NCI-H82 treated with DMSO at 0.1 percent for 48 hours (cell line): Measurements from ENCODE around the gene GNB1.

ENCODE experiments used
- DNase-seq: peaks from one replicate; lab custom pipeline; 2025; ENCODE audit not compliant: unreplicated experiment; lab: John Stamatoyannopoulos, UW

Gene GNB1

GRCh38 chr1:1786836-1787605 lies 103.9 kb downstream of the GNB1 start:
- DNase-seq = no peak

- DNase-seq = no peak
Measured at GRCh38 chr1:1785666-1786065, 105.2 kb downstream of the GNB1 start.

GRCh38 chr1:1784933-1785332 lies 106.0 kb downstream of the GNB1 start:
- no peak for DNase-seq

DNA sequence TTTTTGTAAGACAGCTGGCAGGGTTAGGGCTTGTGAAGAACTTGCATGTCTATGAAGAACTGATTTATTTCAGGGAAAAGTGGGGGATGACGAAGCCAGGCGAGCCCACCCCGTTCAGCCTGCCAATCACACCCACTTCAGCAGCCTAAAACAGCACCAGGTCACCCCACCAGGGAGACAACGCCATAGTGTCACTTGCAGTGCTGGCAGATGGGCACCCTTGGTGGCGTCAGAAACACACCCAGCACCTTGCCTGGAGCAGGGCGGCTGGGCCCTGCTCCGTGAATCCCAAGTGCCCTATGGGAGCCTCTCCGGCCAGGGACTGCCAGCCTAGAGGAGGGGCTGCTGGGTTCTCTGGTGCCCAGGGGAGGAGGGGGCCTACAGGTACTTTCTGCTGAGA lies 107.6 kb downstream of the GNB1 start:
- DNase-seq = no peak

- DNase-seq = no peak
Measured at GRCh38 chr1:1782399-1783221, 108.3 kb downstream of the GNB1 start.

GRCh38 chr1:1781526-1781903 lies 109.4 kb downstream of the GNB1 start:
- no peak for DNase-seq

DNA sequence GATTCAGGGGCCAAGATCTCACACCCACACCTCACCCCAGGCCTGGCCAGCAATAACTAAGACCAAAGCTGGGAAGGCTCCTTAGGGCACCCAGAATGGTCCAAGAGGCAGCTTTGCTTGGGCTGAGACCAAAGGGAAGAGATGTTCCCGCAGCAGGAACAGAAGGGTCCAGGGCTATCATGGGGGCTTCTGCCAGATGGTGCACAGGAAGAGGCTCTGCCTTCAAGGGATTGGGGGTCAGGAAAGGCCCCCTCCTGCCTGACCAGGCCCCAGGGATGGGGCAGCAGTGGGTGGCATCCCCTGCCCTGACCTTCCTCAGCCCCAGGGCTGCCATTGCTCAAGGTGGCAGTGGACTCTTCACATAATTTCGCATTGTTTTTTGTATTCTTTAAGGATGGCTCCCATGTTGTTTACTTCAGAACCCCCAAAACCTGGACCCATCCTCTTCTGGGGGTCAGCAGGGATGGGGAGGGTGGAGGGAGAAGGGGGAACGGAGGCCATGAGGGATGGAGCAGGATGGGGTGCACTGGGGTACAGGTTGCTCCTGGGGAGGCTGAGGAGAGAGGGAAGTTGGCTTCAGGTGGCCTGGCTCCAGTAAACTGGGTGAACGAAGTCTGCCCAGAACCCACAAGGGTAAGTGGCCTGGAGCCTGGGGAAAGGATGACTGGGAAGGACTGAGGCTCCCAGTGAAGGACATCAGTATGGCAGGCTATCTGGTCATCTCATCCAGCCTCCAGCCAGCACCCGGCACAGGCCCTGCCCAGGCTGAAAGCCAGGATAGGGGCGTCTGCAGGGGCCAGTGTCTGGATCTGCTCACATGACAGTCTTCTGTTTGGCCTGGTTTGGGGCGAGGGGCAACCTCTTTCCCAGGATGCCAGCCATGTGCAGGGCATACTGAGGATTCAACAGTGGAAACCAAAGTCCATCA lies 110.0 kb downstream of the GNB1 start:
- DNase-seq = no peak

DNA sequence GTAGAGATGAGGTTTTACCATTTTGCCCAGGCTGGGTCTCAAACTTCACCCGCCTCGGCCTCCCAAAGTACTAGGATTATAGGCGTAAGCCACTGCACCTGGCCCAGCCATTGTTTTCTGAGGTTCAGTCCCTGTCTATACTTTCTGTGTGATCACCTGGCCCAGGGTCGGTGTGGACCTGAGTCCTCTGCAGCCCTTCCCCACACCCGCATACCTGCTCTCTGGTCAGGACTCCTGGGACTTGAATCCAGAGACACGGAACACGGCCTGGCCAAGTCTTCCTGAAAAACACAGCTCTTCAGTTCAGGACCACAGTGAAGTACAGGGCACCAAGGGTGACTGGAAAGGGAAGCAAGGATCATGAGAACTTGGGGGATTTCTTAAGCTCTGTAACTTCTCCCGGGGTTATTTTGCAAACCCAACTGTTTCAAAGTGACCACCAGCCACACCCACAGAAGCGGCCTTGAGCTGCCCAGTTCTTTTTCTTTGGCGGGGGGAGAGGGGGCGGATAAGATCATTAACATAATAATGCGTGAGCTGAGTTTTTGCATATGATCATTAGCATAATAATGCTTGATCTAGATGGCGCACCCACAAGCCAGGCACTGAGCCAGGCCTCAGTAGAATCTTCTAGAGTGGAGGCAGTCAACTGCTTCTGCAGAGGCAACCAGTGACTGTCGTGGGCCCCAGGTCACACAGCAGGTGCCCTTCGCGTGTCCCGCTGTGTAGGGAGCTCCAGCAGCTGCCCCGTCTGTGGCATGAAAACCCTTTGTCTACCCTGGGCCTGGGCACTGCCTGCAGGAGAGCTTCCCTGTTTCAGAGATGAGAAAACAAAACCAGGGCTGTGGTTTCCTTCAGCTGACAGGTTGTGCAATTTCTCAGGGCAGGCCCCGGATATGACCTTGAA lies 110.9 kb downstream of the GNB1 start:
- no peak for DNase-seq

DNA sequence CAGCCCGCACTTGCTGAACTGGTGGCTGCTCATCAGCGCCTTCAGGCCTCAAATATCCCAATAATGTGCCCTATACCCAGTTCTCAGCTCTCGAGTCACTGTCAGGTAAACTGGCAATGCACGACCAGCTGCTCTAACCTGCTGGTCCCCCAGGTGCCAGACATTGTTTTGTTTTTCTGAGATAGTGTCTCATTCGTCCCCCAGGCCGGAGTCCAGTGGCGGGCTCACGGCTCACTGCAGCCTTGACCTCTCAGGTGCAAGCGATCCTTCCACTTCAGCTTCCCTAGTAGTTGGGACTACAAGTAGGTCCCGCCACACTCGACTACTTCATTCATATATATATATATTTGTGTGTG lies 111.6 kb downstream of the GNB1 start:
- no peak for DNase-seq

- DNase-seq = peak; percentile 22
Measured at GRCh38 chr1:1778663-1779319, 112.1 kb downstream of the GNB1 start.

- no peak for DNase-seq
Measured at GRCh38 chr1:1777950-1778662, 112.8 kb downstream of the GNB1 start, which contains the start of gene NADK. NADK (minus strand) TSS chr1:1778470; CDS start chr1:1765406, 13,064 bp downstream.

DNA sequence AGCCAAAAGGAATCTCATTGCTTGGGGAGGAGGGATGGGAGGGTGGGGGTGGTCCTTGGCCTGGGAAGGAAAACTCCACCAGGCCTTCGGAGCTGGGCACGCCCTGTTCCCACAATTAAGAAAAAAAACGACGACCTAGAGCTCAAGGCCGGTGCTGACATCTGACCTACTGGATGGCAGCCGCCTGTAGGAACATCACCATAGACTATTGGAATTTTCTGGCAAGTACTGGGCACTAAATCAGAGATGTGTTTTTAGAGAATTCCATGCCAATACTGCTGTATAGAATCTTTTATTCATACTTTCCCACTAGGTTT lies 113.3 kb downstream of the GNB1 start:
- DNase-seq = no peak

- DNase-seq = no peak
Measured at GRCh38 chr1:1776672-1777582, 114.0 kb downstream of the GNB1 start.

DNA sequence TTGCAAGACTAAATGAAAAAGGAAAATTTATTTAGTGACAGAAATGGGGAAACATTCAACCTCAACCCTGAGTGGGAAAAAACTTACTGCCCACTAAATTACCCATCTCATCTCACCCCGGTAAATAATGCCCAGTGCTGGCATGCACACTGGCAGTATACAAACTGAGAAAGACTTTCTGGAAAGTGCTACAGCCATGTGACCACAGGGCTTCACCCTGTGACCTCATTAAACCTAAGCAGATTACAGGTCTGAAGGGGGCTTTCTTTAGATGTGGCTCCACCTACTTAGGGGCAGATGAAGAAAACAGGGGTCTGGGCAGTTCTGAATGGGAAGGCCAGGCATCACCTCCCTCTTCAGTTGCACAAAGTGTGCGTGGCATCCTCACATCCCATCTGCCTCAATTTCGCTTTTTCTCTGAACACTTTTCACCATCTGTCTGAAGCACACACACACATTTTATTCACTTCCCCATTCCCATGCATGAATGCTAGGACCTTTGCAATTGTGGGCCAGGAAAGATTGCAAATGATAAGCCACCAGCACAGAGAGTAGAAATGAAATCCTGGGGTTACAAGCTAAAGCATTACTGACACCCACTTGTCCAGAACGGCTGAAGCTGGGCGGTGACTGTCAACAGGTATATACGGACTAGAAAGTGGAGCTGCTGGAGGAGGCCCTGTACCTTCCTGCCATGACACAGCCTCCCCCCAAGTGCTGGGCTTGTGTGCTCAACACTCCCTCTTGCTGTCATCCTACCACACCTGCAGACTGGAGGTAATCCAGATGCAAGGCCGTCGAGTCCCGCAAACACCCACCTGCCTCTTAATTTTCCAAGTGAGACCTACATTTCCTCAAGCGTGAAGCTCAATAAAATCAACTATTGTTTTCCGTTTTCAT lies 115.3 kb downstream of the GNB1 start:
- DNase-seq = no peak

DNA sequence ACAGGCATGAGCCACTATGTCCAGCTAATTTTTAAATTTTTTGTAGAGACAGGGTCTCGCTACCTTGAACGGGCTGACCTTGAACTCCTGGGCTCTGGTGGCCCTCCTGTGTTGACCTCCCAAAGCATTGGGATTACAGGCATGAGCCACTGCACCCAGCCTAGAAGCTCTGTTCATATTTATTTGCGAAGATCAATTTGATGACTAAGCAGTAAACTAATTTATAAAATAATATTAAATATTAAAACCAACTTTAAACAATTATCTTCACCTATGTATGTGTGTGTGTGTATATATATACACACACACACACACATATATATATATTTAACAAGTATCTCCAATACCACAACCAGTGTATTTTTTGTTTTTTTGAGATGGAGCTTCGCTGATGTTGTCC lies 117.0 kb downstream of the GNB1 start:
- no peak for DNase-seq

DNA sequence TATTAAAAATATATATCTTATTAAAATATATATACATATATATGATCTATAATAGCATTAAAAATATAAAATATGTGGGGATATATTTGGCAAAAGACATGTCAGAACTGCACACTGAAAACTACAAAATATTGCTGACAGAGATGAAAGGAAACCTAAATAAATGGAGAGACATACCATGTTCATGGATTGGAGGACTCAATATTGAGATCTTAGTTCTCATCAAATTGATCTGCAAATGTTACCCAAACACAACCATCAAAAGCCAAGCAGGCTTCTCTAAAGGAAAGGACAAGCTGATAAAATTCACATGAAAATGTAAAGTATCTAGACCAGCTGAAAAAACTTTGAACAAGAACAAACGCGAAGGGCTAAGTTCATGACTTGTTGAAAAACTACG lies 119.8 kb downstream of the GNB1 start:
- DNase-seq = no peak

- no peak for DNase-seq
Measured at GRCh38 chr1:1770102-1770501, 120.8 kb downstream of the GNB1 start.
